Heart right ventricle (tissue), 16 donors: ENCODE measurements around the gene TRABD2B. TPM values are rescaled to one million over a fixed set of nuclear protein-coding genes. Genes with fewer than 3 reads are reported as not detected.

Experiments used
- ATAC-seq, 8 donors: fragments of 200-7000 bp; cut with Tn5 transposase; one replicate each; pipeline ENCODE4 v1.9.1; 2020; ENCODE audit warnings: mild to moderate bottlenecking in 8 of 8, moderate library complexity in 8 of 8, moderate number of reproducible peaks in 1 of 8
- DNase-seq, 2 donors: peaks; one replicate each; pipeline ENCODE4 v3.0.0-alpha.2; 2020
- H3K27ac ChIP-seq, 10 donors: fragments of 200-600 bp; sonication (generic) in 2 of 10; one replicate each; pipeline versions ENCODE4 v1.5.0 to v1.8.0; 2020 to 2022; ENCODE audit warnings: mild to moderate bottlenecking in 3 of 10
- H3K27me3 ChIP-seq, 7 donors: fragments of 200-600 bp; one replicate each; pipeline ENCODE4 v1.8.0; 2021 to 2022; ENCODE audit warnings: mild to moderate bottlenecking in 2 of 7
- H3K36me3 ChIP-seq, 9 donors: fragments of 200-600 bp; sonication (generic) in 1 of 9; one replicate each; pipeline versions ENCODE4 v1.5.0 to v1.8.0; 2020 to 2022; ENCODE audit warnings: mild to moderate bottlenecking in 2 of 9
- H3K4me1 ChIP-seq, 9 donors: fragments of 200-600 bp; sonication (generic) in 1 of 9; one replicate each; pipeline versions ENCODE4 v1.5.0 to v1.8.0; 2020 to 2022; ENCODE audit warnings: mild to moderate bottlenecking in 4 of 9
- H3K4me3 ChIP-seq, 10 donors: fragments of 200-600 bp; sonication (generic) in 2 of 10; one replicate each; pipeline versions ENCODE4 v1.5.0 to v1.8.0; 2020 to 2022; ENCODE audit warnings: mild to moderate bottlenecking in 7 of 10, moderate library complexity in 2 of 10
- H3K9me3 ChIP-seq, 11 donors: fragments of 200-600 bp in 10 of 11; sonication (generic) in 2 of 11; one replicate each; pipeline versions ENCODE4 v1.5.0 to v1.8.0; 2013 to 2022; ENCODE audit warnings: mild to moderate bottlenecking in 2 of 11, control low read depth in 1 of 11, moderate library complexity in 1 of 11
- CTCF ChIP-seq, 9 donors: fragments of 200-600 bp; sonication (generic) in 2 of 9; IDR thresholded peaks; one replicate each; pipeline versions ENCODE4 v1.5.0 to v1.8.0; 2021 to 2022; ENCODE audit warnings: antibody characterized with exemption in 9 of 9, mild to moderate bottlenecking in 5 of 9, moderate library complexity in 1 of 9
- WGBS, 2 donors: extraction: QIAGEN DNeasy Blood & Tissue Kit; methylation state at CpG; one replicate each; pipeline ENCODE4 v1.1.7; 2013; ENCODE audit warnings: inconsistent platforms in 1 of 2; 5-methylcytosine and 5-hydroxymethylcytosine counted together
- intact Hi-C, 10 donors: fragments of 100-400 bp; cut with DNase I; formaldehyde crosslinking; loops; one replicate each; pipeline versions ENCODE4 v1.11.1 to v1.14.2; 2022
- polyA plus RNA-seq, 2 donors: library from polyadenylated mRNA; stranded (reverse); fragments of 200-250 nt; gene quantifications; one replicate each; pipeline ENCODE4 v1.2.3, GENCODE V29; 2013
- total RNA-seq, 10 donors: library from RNA; stranded (reverse); fragmentation: NEBNext Ultra II Directional in 3 of 10; extraction: Animal tissue kit (Norgen Biotek cat#: 25700) in 3 of 10; gene quantifications; one replicate each; pipeline versions ENCODE4 v1.2.1 to v1.2.4, GENCODE V29; 2021 to 2023
- donor health status: Arrhythmogenic right ventricular cardiomyopathy.
- donor health status: ischemic (EF 13 %, LVEDD 7.1; RV severe dilation, severe dysfunction).
- donor health status: healthy with polysubstance abuse.
- donor health status: DM: no; HTN: yes; CAD: no.
- donor health status: DM: no; HTN: no; CAD: no.
- donor health status: ischemic (EF 25% LVEDD 6.9; RV normal size, moderate dysfunction).
- donor health status: ischemic (EF 25% LVEDD 5.7; RV mildly dilated, moderate dysfunction).
- donor health status: healthy.
- donor health status: DM: yes; HTN: yes; CAD: no.
- donor health status: Ischemic cardiomyopathy.
- donor health status: ischemic (EF 35%, LVEDD 5.7; RV mildly dilated, moderate dysfunction).
- donor health status: nonischemic (EF 11% LVEDD 7.7; RV severe dilation, severe dysfunction).
- donor health status: DM: yes; HTN: yes; CAD: no.
- donor health status: PGD.
- donor health status: ischemic (EF 29% LVEDD 5.4; RV normal size, mild dysfunction).
- donor health status: nonischemic (EF 23%, LVEDD 6.1; RV moderate dilation, normal function).

The TRABD2B gene
- total and polyA plus RNA-seq, 12 donors = 0.21 to 1.1 (median 0.53) TPM

- no peak overlapping the region for H3K27ac ChIP-seq
- WGBS, 2 donors = 72 to 74% methylated on average over 4 of the region's 4 CpGs
Measured at GRCh38 chr1:47999097-47999496, 1.9 kb upstream of the TRABD2B start.

GRCh38 chr1:47998396-47998990, 1.3 kb upstream of the TRABD2B start:
- WGBS, 2 donors = 87% methylated on average over 8 of the region's 8 CpGs
- TF ChIP-seq CTCF (IDR thresholded peaks at IDR 0.05) = no peak
- peaks cover 3 to 63% (median 45%) of the 10 kb centered on the region in 7 donors for H3K27me3 ChIP-seq
- peaks cover 0 to 13% (median 4%) of the 10 kb centered on the region in 9 donors for H3K4me1 ChIP-seq
- ATAC-seq (no peak), DNase-seq (no peak)
- H3K9me3 ChIP-seq = no peaks in the 10 kb centered on the region
- no peaks in the 10 kb centered on the region for H3K36me3 ChIP-seq
- H3K27ac ChIP-seq = no peak overlapping the region
- H3K4me3 ChIP-seq = no peak overlapping the region
- intact Hi-C loops = loop anchor here in 8 of 10 donors (2.0 to 10.0 kb wide), 6 partner anchors 62 to 261 kb away; no protein-coding TSS in a partner anchor

More at GRCh38 chr1:47999097-47999496, 1.9 kb upstream of the TRABD2B start:
- no peak for DNase-seq
- H3K4me1 ChIP-seq = peaks cover 0 to 11% (median 4%) of the 10 kb centered on the region in 9 donors
- no peaks in the 10 kb centered on the region for H3K9me3 ChIP-seq
- intact Hi-C loops = loop anchor here in 8 of 10 donors (2.0 to 10.0 kb wide), 6 partner anchors 62 to 262 kb away; no protein-coding TSS in a partner anchor
- no peaks in the 10 kb centered on the region for H3K36me3 ChIP-seq
- TF ChIP-seq CTCF (IDR thresholded peaks at IDR 0.05) = no peak
- no peak overlapping the region for H3K4me3 ChIP-seq
- peaks cover 3 to 60% (median 44%) of the 10 kb centered on the region in 7 donors for H3K27me3 ChIP-seq
- ATAC-seq = no peak

GRCh38 chr1:47996406-47997226, 569 bp downstream of the TRABD2B start:
- Histone ChIP-seq H3K4me3 (peak overlapping the region; percentile 35 to 72 (median 62)), H3K27me3 (peaks cover 3 to 69% (median 48%) of the 10 kb centered on the region in 7 donors), H3K27ac (peak overlapping the region in 9 of 10 donors; percentile 22 to 66 (median 60)), H3K9me3 (no peaks in the 10 kb centered on the region), H3K36me3 (no peaks in the 10 kb centered on the region), H3K4me1 (peaks cover 0 to 31% (median 18%) of the 10 kb centered on the region in 9 donors)
- ATAC-seq (peak in 3 of 8 donors; percentile 14 to 37 (median 21)), DNase-seq (peak; percentile 12 to 28)
- WGBS, 2 donors = 1 to 3% methylated on average over 77 to 80 of the region's 80 CpGs
- peak in 1 of 9 donors; percentile 22 for TF ChIP-seq CTCF (IDR thresholded peaks at IDR 0.05)
- intact Hi-C loops = loop anchor here in 6 of 10 donors (1.0 to 10.0 kb wide), 8 partner anchors 64 to 259 kb away; no protein-coding TSS in a partner anchor

- Histone ChIP-seq H3K4me3 (peak overlapping the region in 9 of 10 donors; percentile 42 to 72 (median 63)), H3K27me3 (peaks cover 3 to 69% (median 50%) of the 10 kb centered on the region in 7 donors), H3K36me3 (no peaks in the 10 kb centered on the region), H3K9me3 (no peaks in the 10 kb centered on the region), H3K27ac (peak overlapping the region in 6 of 10 donors; percentile 45 to 66 (median 62)), H3K4me1 (peaks cover 0 to 32% (median 20%) of the 10 kb centered on the region in 9 donors)
- 53 to 59% methylated on average over 7 of the region's 7 CpGs for WGBS, 2 donors
- intact Hi-C loops = loop anchor here in 6 of 10 donors (2.0 to 10.0 kb wide), 7 partner anchors 63 to 259 kb away; no protein-coding TSS in a partner anchor
- no peak for TF ChIP-seq CTCF (IDR thresholded peaks at IDR 0.05)
- DNase-seq (no peak), ATAC-seq (no peak)
Measured at GRCh38 chr1:47996060-47996405, 1.2 kb downstream of the TRABD2B start.
